Non-pigmented ciliary epithelial cell (primary cell): ENCODE measurements around the gene FARSB.
A peak's percentile ranks its signal among the peaks of the same experiment; 100 is the strongest.
"Not testable (repeated sequence)": the region's sequence is repeated elsewhere in the genome, so short reads cannot be mapped to it uniquely, and the experiment has no call there.

ENCODE experiments used
- DNase-seq: peaks from one replicate; pipeline ENCODE4 v3.0.0-alpha.2; 2010; ENCODE audit warnings: low read depth

Gene FARSB

DNA sequence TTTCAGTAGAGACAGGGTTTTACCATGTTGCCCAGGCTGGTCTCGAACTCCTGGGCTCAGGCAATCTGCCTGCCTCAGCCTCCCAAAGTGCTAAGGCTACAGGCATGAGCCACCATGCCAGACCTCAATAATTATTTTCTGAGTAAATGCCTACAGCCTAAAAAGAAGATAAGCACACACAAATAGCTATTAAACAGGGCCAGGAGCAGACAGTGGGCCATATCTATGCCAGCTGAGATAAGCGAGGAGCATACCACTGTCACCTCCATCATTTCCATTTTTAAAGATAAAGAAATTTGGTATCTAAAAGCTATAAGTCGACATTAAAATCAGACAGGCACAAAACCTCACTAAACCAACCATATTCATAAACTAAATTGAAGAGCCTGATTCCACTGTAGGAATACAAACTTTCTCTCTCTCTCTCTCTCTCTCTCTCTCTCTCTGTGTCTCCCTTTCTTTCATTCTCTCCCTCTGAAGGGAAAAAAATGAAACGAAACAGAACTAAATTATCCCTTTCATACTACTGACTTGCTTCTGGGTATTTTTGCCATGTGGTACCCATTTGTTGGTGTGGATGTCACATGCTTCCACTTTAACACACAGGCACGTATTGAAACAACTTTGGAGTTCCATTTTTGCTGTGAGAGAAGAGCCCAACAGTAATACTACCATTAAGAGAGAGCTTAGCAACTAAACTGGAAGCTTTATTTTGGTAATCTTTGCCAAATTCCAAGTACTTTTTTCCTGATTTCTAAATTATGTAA, 51.0 kb downstream of the FARSB start:
- DNase-seq, result no peak

GRCh38 chr2:222603501-222603900, 52.4 kb downstream of the FARSB start:
- no peak for DNase-seq

GRCh38 chr2:222598611-222599010, 57.3 kb downstream of the FARSB start:
- no peak for DNase-seq

GRCh38 chr2:222595581-222595980, 60.3 kb downstream of the FARSB start:
- DNase-seq, result no peak

GRCh38 chr2:222594679-222595078, 61.2 kb downstream of the FARSB start:
- DNase-seq, result peak; percentile 44

DNA sequence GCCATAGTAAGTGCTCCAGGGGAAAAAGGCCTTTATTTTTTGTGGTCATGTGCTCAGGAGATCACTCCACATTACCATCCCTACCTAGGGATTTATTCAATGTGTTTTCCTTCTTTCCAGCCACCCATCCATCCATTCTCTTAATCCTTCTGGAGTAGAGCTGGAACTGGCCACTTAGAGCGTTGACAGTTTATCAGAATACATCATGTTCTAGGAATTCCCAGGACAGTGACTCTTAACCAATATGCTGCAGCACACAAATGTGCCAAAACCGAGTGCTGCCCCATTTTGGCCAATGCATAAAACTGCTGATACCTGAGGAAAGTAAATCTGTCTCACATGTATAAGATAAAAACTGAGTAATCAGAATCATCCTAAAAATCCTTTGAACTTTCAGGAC, 63.7 kb downstream of the FARSB start:
- DNase-seq, result no peak

GRCh38 chr2:222591661-222592060, 64.2 kb downstream of the FARSB start:
- DNase-seq, result no peak

DNA sequence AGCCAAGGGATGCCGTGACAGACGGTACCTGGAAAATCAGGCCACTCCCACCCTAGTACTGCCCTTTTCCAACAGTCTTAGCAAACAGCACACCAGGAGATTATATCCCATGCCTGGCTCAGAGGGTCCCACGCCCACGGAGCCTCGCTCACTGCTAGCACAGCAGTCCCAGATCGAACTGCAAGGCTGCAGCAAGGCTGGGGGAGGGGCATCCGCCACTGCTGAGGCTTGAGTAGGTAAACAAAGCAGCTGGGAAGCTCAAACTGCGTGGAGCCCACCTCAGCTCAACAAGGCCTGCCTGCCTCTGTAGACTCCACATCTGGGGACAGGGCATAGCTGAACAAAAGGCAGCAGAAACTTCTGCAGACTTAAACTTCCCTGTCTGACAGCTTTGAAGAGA, 71.3 kb downstream of the FARSB start:
- DNase-seq, result not testable (repeated sequence)

GRCh38 chr2:222582928-222583327, 73.0 kb downstream of the FARSB start:
- no peak for DNase-seq

DNA sequence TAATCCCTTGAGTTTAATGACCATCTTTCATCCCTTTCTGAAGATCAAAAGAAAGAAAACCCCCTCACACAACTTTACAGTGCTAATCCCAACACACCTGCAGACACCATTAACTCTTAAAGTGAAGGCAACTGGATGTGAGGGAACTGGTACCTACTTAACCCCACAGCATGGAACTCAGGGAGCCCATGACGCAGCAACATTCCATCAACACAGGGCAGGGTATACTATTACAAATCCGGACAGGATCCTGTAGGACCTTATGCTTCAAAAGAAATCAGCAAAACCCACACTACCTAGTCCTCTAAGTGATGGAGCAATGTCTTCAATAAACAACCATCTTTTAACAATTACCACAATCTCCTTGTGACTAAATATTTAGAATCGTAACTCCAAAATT, 78.6 kb downstream of the FARSB start:
- no peak for DNase-seq

GRCh38 chr2:222576171-222577081, 79.5 kb downstream of the FARSB start:
- no peak for DNase-seq

DNA sequence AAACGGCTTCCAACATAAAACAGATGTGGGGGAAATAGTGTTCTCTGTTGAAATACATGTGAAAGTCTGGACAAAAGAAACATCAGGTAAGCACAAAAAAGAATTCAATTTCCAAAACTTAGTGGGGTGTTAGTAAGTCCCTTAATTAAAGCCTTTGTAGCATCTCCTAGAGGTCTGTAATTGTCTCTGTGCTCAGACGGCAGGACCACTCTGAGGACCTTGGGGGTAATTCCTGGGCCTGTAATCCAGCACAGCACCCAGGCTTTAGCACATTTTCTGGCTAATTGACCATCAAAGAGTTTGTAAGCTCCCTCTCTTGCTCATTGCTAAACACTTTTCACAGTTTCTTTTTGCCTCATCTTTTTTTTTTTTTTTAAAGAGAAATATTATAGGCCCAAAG, 80.3 kb downstream of the FARSB start:
- no peak for DNase-seq

- no peak for DNase-seq
Measured at GRCh38 chr2:222572751-222573174, 83.1 kb downstream of the FARSB start.

DNA sequence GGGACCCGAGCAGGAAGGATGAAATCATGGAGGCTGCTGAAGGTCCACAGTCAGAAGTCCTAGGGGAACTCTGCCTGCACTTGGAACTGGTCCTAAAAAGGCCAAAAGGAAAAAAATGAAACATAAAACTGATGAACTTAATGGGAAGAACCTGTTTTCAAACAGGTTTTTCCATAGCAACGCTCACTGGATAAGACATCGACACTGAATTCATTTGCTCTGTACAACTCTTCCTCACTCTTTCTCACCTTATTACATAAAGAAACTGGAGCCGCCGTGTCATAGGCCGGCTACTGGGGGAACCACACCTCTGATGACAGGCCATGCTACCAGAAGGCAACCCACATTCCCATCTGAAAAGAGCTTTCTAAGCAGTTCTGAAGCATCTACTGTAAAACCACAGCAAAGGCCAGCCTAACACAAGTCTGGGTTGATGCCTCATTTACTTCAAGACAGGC, 83.6 kb downstream of the FARSB start:
- no peak for DNase-seq

DNA sequence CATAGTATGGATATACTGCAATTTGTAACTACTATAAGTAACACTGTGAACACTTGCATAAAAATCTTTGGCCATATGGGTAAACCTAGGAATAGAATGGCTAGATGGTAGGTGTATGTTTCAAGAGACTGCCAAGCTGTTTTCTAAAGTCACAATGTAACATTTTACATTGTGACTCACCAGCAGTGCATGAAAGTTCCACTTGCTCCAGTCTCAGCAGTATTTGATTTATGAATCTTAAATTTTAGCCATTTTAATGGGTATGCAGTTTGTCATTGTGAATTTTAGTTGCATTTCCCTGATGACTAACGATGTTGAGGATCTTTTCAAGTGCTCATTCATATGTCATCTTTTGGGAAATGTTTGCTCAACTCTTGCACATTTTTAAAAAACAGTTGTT, 86.1 kb downstream of the FARSB start:
- DNase-seq, result no peak

- DNase-seq, result peak; percentile 40
Measured at GRCh38 chr2:222568865-222569264, 87.0 kb downstream of the FARSB start.

DNA sequence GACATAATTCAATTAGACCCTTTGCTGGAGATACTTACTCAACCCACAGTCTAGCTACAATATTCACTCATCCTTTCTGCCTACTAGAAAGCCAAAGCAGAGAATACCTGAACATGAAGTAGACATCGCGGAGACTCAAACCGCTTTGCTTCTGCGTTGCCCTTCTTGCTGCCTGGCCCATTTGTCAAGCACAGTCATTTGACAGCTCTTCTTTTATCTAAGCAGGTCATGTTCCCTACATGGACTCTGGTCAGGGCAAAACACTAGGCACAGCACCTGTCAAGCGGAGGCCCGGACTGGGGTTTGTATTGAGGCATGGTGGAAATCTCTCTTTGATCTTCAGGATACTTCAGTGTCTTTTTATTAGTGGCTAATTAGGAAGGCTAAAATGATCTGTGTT, 89.7 kb downstream of the FARSB start:
- no peak for DNase-seq

DNA sequence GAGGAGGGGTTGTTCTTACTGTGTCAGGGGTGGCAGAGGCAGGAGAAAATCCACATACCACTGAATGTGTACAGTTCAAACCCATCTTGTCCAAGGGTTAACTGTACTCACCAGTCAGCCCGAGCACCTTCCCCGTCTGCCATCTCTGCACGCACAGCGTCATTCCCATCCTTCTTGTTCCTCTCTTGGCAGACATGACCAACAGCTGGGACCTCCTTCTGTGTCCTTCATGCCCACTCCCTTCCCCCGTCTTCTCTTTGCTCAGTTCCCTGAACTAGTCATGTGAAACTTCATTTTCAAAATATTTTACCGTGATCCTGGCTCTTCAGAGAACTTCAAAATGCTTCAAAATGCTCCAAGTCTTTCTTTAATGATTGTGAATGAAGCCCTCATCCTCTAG, 92.0 kb downstream of the FARSB start:
- DNase-seq, result no peak

DNA sequence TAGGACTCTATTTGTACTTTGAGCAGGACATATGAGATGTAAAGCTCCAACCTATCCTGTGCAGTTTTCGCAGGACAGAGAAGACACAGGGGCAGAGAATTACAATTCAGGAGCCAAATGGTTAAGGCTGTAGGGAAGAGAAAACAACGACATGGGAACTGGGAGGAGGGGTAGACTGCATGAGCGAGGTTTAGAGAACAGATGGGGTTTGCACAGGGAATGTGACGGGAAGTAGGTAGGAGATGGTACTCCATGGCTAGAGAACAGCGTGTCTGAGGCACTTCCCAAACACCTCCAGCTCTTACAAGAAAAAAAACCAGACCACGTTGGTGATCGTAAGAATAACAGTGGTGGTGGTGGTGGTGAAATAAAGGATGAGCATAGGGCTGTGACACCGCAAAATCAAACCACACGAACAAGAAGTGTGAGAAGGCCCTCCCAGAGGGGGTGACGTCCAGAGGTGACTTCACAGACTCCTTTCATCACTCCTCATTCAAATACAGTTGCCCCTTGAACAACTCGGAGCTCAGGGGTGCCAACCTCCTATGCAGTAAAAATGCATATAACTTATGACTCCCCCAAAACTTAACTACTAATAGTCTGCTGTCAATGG, 92.7 kb downstream of the FARSB start:
- no peak for DNase-seq

- DNase-seq, result no peak
Measured at GRCh38 chr2:222561817-222562645, 93.9 kb downstream of the FARSB start.

- DNase-seq, result no peak
Measured at GRCh38 chr2:222561151-222561550, 94.7 kb downstream of the FARSB start.

DNA sequence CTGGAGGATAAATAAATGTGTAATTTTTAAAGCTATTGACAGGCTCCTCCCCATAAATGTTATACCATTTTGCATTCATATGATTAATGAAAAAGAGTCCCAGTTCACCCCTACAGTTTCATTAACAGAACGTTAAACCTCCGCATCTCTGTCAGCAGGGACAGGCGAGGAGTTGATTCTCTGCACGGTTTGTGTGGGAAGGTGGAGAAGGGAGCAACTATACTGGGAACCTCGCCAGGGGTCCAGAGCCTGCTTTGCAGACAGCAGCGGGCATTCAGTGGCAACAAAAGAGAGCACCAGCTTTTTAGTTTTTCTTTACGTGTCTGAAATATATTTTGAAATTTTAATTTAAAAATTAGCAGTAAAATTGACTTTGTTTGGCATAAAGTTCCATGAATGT, 101.4 kb downstream of the FARSB start:
- DNase-seq, result no peak
